Activated effector memory CD4-positive, alpha-beta T cell treated with Interleukin-2 at 50 U/mL for 16 hours (primary cell): ENCODE data around the gene RAPGEF1.

ENCODE experiments used
- DNase-seq: peaks from one replicate; pipeline ENCODE4 v3.0.0-alpha.2; 2020

RAPGEF1 gene

GRCh38 chr9:131582466-131583336, 157.2 kb downstream of the RAPGEF1 start:
- DNase-seq: no peak

DNA sequence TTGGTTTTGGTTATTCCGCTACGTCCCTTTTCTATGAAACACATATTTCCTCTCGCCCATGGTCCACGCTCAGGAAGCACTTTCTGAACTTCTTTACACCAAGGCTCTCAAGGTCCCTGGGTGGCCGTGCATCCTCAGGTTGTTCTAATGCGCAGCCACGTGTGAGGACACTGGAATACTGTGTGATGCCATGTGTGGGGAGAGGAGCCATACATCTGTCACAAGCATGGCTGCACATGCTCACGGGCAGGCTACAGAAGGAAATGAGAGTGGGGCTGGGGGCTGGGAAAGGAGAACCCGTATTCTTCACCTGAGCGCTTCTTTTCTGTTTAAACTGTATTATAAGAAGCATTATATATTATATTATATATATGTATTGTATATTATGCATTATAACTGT, 157.8 kb downstream of the RAPGEF1 start:
- no peak for DNase-seq

GRCh38 chr9:131580358-131580757, 159.5 kb downstream of the RAPGEF1 start:
- no peak for DNase-seq

- no peak for DNase-seq
Measured at GRCh38 chr9:131579789-131580211, 160.1 kb downstream of the RAPGEF1 start.

- DNase-seq: peak; percentile 43
Measured at GRCh38 chr9:131578731-131579504, 161.0 kb downstream of the RAPGEF1 start.

GRCh38 chr9:131578021-131578420, 161.9 kb downstream of the RAPGEF1 start:
- no peak for DNase-seq

GRCh38 chr9:131577005-131578000, 162.6 kb downstream of the RAPGEF1 start:
- DNase-seq: no peak

DNA sequence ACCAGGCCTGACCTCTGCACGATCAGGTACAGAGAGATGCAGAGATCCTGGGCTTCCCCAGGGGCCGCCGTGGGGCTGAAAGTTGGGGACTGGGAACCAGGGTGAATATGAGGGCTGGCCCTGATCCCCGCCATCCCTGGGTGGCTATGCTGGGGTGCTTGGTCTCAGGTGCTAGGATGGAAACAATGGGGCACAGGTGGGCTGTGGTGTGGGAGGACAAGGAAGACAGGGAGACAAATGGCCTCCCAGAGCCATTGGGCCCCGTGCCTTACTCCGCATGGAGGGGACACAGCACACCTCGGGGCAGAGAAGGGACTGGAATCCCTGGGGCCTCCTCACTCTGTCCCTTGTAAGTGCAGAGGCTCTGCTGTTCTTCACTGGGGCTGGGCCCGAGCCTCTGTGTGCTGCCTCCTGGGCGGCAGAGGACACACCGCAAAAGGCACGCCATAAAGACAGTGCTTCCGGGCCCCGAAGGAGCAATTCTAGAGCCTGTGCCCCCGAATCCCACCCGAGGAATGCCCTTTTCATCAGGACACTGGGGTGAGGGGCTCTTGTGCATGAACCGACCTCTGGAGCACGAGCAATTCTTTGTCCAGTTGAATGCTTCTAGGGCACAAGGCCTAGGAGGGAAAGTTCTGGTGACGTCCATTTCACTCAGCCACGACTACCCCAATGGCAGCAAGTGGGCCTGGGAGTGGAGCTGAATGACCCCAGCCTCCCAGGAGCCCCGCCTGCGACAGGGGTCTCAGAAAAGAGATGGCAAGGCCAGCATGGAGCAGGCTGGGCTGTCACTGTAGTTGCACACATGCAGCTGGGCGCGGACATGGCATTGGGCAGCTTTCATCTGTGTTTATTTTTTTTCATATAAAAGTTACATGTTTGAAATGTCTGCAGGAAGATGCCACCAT, 163.7 kb downstream of the RAPGEF1 start:
- DNase-seq: no peak

DNA sequence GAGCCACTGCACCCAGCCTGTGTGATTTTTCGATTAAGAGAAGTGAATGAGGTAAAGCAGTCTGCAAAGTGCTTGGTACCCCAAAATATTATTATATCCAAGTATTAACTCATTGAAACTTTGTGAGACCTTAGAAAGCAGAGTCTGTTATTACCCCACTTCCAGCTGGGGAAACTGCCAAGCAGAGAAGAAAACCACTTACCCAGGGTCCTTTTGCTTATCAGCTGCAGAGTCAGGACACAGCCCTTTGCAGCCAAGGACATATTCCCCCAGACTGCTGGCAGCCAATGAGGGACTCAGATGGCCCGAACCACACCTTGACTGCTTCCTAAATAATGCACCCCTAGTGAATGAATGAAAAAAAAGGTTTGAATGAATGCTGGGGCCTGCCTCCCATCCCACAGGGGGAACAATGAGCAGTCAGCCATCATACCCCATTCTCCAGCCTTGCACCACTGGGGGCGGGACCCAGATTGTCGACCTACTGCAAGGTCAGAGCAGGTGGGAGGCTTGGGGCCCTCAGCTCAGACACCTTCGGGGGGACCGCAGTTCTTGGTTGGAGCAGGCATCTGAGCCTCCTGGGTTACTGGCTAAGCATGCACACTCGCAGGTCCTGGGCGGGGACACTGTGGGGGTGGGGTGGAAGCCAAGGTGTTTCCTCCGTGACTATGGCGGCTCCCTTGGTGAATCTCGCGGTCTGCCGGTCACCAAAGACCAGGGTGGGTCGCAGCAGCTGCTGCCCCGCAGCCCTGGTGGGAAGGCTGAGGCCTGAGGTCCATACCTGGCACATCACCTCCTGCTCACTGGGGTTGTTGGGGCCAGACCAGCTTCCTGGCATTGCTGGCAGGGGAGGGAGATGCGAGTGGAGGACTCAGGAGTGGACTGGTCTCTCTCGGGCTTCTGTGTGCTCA, 164.9 kb downstream of the RAPGEF1 start:
- DNase-seq: no peak

DNA sequence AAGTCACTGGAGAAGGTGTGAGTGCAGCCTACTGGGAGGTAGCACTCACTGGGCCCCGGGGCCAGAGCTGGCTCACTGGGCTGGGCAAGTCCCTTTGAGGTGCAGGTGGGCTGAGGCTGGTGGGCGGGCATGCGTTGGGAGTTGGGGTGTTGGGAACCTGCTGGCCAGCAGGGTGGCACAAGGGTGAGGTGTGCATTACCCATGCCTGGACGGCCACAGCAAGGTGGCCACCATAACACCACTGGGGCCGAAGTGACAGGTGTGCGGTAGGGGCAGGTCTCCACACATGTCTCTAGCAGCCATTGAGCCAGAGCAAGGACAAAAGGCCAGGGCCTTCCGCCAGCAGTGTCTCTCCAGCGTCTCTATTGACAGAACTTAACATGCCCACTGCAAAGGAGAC, 172.0 kb downstream of the RAPGEF1 start:
- DNase-seq: no peak

DNA sequence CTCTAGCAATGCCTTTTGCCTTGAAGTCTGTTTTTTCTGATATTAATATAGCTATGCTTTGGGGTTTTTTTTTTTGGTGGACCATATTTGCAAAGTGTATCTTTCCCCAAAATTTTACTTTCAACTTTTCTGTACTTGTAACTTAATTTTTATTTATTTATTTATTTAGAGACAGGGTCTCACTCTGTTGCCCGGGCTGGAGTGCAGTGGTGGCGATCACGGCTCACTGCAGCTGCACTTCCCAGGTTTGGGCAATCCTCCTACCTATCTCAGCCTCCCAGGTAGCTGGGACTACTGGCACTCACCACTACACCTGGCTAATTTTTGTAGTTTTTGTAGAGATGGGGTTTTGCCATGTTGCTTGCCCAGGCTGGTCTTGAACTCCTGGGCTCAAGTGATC, 173.7 kb downstream of the RAPGEF1 start:
- DNase-seq: no peak

GRCh38 chr9:131565369-131565768, 174.5 kb downstream of the RAPGEF1 start:
- no peak for DNase-seq

DNA sequence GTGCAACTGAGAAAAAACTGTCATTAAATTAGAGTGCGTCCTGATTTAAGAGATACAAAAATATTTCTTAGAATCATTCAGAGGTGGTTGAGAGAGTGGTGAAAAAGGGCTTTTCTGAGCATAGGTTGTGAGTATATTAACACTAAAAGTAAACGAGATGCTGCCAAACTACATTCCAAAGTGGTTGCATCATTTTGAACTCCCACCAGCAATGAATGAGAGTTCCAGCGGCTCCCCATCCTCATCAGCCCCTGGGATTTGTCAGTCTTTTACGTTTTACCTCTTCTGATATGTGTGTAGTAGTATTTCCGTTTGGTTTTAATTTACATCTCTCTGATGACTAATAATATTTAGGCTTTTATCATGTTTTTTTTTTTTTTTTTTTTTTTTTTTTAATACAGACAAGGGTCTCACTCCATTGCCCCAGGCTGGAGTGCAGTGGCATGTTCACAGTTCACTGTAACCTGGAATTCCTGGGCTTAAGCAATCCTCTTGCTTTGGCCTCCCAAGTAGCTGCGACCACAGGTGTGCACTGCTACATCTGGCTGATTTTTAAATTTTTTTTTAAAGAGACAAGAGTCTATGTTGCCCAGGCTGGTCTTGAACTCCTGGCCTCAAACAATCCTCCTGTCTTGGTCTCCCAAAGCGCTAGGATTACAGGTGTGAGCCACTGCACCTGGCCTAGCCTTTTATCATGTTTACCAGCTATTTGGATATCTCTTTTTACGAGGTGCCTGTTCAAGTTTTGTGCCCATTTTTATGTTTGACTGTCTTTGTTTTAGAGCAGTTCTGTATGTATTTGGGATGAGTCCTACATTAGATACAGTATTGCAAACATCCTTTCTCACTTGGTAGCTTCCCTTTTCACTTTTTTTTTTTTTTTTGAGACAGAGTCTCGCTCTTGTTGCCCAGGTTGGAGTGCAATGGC, 177.6 kb downstream of the RAPGEF1 start:
- DNase-seq: no peak

DNA sequence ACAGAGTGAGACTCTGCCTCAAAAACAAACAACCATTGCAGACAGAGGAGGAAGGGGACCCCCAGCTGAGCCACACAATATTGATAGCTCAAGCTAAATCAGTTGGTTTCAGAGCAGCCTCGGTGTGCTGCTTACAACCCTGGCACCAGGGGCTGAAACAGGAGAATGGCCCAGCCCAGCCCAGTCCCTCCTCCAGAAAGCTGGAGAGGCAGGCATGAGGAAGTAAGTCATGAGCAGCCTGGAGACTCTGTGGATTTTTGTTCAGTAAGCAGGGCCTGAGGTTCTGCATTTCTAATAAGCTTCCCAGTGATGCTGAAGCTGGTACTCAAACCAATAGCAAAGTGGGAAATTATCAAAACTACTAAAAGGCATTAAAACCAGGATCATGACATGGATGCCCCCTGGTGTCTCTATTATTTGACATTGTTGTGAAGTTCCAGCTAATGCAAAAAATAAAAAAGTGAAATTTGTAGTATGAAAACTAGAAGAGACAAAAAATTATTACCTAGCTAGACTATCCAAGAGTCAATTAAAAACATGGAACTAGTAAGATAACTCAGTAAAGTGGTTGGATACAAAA, 180.4 kb downstream of the RAPGEF1 start:
- no peak for DNase-seq

- no peak for DNase-seq
Measured at GRCh38 chr9:131557855-131558548, 181.9 kb downstream of the RAPGEF1 start.

- no peak for DNase-seq
Measured at GRCh38 chr9:131555841-131556673, 183.8 kb downstream of the RAPGEF1 start.

DNA sequence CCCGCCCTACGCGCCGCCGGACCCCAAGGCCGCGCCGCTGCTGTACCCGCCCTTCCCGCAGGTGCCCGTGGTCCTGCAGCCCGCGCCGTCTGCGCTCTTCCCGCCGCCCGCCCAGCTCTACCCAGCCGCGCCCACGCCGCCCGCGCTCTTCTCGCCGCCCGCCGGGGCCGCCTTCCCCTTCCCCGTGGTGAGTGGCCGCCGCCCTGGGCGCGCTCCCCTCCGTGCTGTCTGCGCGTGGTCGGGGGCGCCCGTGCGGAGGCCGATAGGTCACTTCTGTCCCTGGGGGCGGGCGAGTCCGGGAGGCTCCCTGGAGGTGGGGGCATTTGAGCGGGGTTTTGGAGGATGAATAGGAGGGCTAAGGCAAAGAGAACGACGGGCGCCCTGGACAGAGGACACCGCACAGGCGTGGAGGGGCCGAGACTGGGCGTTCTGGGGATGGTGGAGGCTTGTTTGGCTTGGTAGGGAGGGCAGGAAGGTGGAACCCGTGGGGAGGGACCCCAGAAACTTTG, 185.0 kb downstream of the RAPGEF1 start:
- DNase-seq: no peak
